H9 (cell line): Measurements from ENCODE around the gene ADI1. TPM values are rescaled to one million over a fixed set of nuclear protein-coding genes. Genes with fewer than 3 reads are reported as not detected.

Experiments
- DNase-seq: peaks from one replicate; pipeline ENCODE4 v3.0.0-alpha.2; 2017
- H2AFZ ChIP-seq: one replicate; pipeline ENCODE4 v1.6.1; 2013; ENCODE audit warnings: mild to moderate bottlenecking, low read length, control low read depth, moderate library complexity
- H2AK5ac ChIP-seq: 2 replicates; pipeline ENCODE4 v1.6.1; 2013; ENCODE audit warnings: low read length, control low read depth, mixed read lengths; ENCODE audit not compliant: insufficient read length
- H2BK120ac ChIP-seq: one replicate; pipeline ENCODE4 v1.6.1; 2013; ENCODE audit warnings: low read depth, mild to moderate bottlenecking, low read length, control low read depth, inconsistent platforms; ENCODE audit not compliant: poor library complexity, severe bottlenecking
- H2BK12ac ChIP-seq: 2 replicates; pipeline ENCODE4 v1.6.1; 2013; ENCODE audit warnings: low read length, control low read depth, mixed read lengths, low read depth; ENCODE audit not compliant: insufficient read length
- H2BK15ac ChIP-seq: 2 replicates; pipeline ENCODE4 v1.6.1; 2013; ENCODE audit warnings: low read depth, low read length, control low read depth
- H2BK20ac ChIP-seq: one replicate; pipeline ENCODE4 v1.6.1; 2013; ENCODE audit warnings: low read depth, mild to moderate bottlenecking, low read length, control low read depth, inconsistent platforms; ENCODE audit not compliant: poor library complexity, severe bottlenecking
- H2BK5ac ChIP-seq: 2 replicates; pipeline ENCODE4 v1.6.1; 2013; ENCODE audit warnings: low read length, control low read depth, mixed read lengths; ENCODE audit not compliant: insufficient read length
- H3K14ac ChIP-seq: 2 replicates; pipeline ENCODE4 v1.6.1; 2013; ENCODE audit warnings: low read length, control low read depth; ENCODE audit not compliant: insufficient read depth
- H3K18ac ChIP-seq: 2 replicates; pipeline ENCODE4 v1.6.1; 2013; ENCODE audit warnings: low read depth, mild to moderate bottlenecking, mixed read lengths, low read length, control low read depth; ENCODE audit not compliant: insufficient read length
- H3K23ac ChIP-seq: 2 replicates; pipeline ENCODE4 v1.6.1; 2013; ENCODE audit warnings: low read length, control low read depth, mixed read lengths, low read depth; ENCODE audit not compliant: insufficient read length
- H3K23me2 ChIP-seq: 2 replicates; pipeline ENCODE4 v1.6.1; 2013; ENCODE audit warnings: low read depth, mild to moderate bottlenecking, mixed read lengths, low read length, control low read depth; ENCODE audit not compliant: insufficient read length, poor library complexity, severe bottlenecking
- H3K27ac ChIP-seq: 2 replicates; pipeline ENCODE4 v1.5.1; 2013; ENCODE audit warnings: low read length, control low read depth, mixed read lengths, low read depth; ENCODE audit not compliant: insufficient read length
- H3K27me3 ChIP-seq: 2 replicates; pipeline ENCODE4 v1.6.1; 2013; ENCODE audit warnings: low read length, control low read depth, inconsistent platforms; ENCODE audit not compliant: insufficient read depth
- H3K4ac ChIP-seq: 2 replicates; pipeline ENCODE4 v1.6.1; 2013; ENCODE audit warnings: low read depth, mild to moderate bottlenecking, control low read depth, inconsistent platforms, low read length, moderate library complexity
- H3K4me1 ChIP-seq: 2 replicates; pipeline ENCODE4 v1.6.1; 2013; ENCODE audit warnings: low read length, control low read depth, inconsistent platforms; ENCODE audit not compliant: insufficient read depth
- H3K4me2 ChIP-seq: 2 replicates; pipeline ENCODE4 v1.6.1; 2013; ENCODE audit warnings: low read length, control low read depth, mixed read lengths; ENCODE audit not compliant: insufficient read length, insufficient read depth
- H3K56ac ChIP-seq: 2 replicates; pipeline ENCODE4 v1.6.1; 2013; ENCODE audit warnings: low read depth, mild to moderate bottlenecking, mixed read lengths, low read length, control low read depth; ENCODE audit not compliant: insufficient read length
- H3K79me1 ChIP-seq: 2 replicates; pipeline ENCODE4 v1.6.1; 2013; ENCODE audit warnings: low read depth, mild to moderate bottlenecking, moderate library complexity, low read length, control low read depth, inconsistent platforms; ENCODE audit not compliant: insufficient read depth, poor library complexity, severe bottlenecking
- H3K79me2 ChIP-seq: 2 replicates; pipeline ENCODE4 v1.6.1; 2013; ENCODE audit warnings: low read length, control low read depth, inconsistent platforms; ENCODE audit not compliant: insufficient read depth
- H3K9ac ChIP-seq: 2 replicates; pipeline ENCODE4 v1.6.1; 2013; ENCODE audit warnings: low read length, control low read depth, mixed read lengths; ENCODE audit not compliant: insufficient read length; ENCODE audit errors: extremely low read depth
- H3K9me3 ChIP-seq: one replicate; pipeline ENCODE4 v1.6.1; 2013; ENCODE audit warnings: low read depth, low read length, inconsistent platforms; ENCODE audit not compliant: control insufficient read depth
- H3T11ph ChIP-seq: one replicate; pipeline ENCODE4 v1.6.1; 2013; ENCODE audit warnings: mild to moderate bottlenecking, low read length, control low read depth, inconsistent platforms
- H4K20me1 ChIP-seq: one replicate; pipeline ENCODE4 v1.6.1; 2013; ENCODE audit not compliant: control insufficient read depth, insufficient read length, insufficient read depth
- H4K5ac ChIP-seq: 2 replicates; pipeline ENCODE4 v1.6.1; 2013; ENCODE audit warnings: low read depth, mild to moderate bottlenecking, mixed read lengths, low read length, control low read depth; ENCODE audit not compliant: insufficient read length
- H4K8ac ChIP-seq: replicated peaks from 2 replicates; pipeline ENCODE4 v1.6.1; 2013; ENCODE audit warnings: low read length, control low read depth, mixed read lengths, low read depth; ENCODE audit not compliant: insufficient read length
- H4K91ac ChIP-seq: 2 replicates; pipeline ENCODE4 v1.6.1; 2013; ENCODE audit warnings: low read depth, mild to moderate bottlenecking, moderate library complexity, mixed read lengths, low read length, control low read depth; ENCODE audit not compliant: insufficient read length
- H3K27ac Mint-ChIP-seq, 3 experiments: 2 replicates in 2 of 3; 3 replicates in 1 of 3; pipeline ENCODE4 v1.8.0; 2020 to 2021; ENCODE audit warnings: mixed read lengths in 3 of 3, mild to moderate bottlenecking in 1 of 3, moderate library complexity in 1 of 3
- H3K27me3 Mint-ChIP-seq: 2 replicates; pipeline ENCODE4 v1.8.0; 2021; ENCODE audit warnings: low read depth, mild to moderate bottlenecking, moderate library complexity, mixed read lengths
- H3K36me3 Mint-ChIP-seq, 3 experiments: 2 replicates in 2 of 3; 3 replicates in 1 of 3; pipeline ENCODE4 v1.8.0; 2020 to 2021; ENCODE audit warnings: low read depth in 3 of 3, mixed read lengths in 3 of 3; ENCODE audit not compliant: insufficient read depth in 1 of 3
- H3K4me1 Mint-ChIP-seq, 2 experiments: 2 replicates each; pipeline ENCODE4 v1.8.0; 2020; ENCODE audit warnings: mixed read lengths in 2 of 2
- H3K4me3 Mint-ChIP-seq, 2 experiments: 2 replicates in 1 of 2; 3 replicates in 1 of 2; pipeline ENCODE4 v1.8.0; 2020 to 2021; ENCODE audit warnings: mild to moderate bottlenecking in 2 of 2, mixed read lengths in 2 of 2, moderate library complexity in 1 of 2
- H3K9me3 Mint-ChIP-seq, 2 experiments: 2 replicates in 1 of 2; 3 replicates in 1 of 2; pipeline ENCODE4 v1.8.0; 2020; ENCODE audit warnings: mild to moderate bottlenecking in 2 of 2, mixed read lengths in 2 of 2, moderate library complexity in 1 of 2
- WGBS: extraction: QIAGEN DNeasy Blood & Tissue Kit; methylation state at CpG from one replicate; pipeline ENCODE4 v1.1.7; 2013; ENCODE audit warnings: missing lambda C conversion rate, low lambda C conversion rate, mixed read lengths; ENCODE audit not compliant: insufficient read length; ENCODE audit errors: extremely low coverage; 5-methylcytosine and 5-hydroxymethylcytosine counted together
- total RNA-seq: library from RNA; stranded (reverse); gene quantifications from 2 replicates; pipeline ENCODE4 v1.2.1, GENCODE V29; 2021
- TF ChIP-seq, protein P1 (sequence below): fragments of 200-600 bp; sonication (generic); conservative IDR thresholded peaks from 3 replicates; pipeline ENCODE4 v1.8.0; 2021; ENCODE audit warnings: antibody characterized with exemption, mild to moderate bottlenecking

ADI1 gene
- total RNA-seq, 1 experiment from 2014 or later: 23.4 TPM

DNA sequence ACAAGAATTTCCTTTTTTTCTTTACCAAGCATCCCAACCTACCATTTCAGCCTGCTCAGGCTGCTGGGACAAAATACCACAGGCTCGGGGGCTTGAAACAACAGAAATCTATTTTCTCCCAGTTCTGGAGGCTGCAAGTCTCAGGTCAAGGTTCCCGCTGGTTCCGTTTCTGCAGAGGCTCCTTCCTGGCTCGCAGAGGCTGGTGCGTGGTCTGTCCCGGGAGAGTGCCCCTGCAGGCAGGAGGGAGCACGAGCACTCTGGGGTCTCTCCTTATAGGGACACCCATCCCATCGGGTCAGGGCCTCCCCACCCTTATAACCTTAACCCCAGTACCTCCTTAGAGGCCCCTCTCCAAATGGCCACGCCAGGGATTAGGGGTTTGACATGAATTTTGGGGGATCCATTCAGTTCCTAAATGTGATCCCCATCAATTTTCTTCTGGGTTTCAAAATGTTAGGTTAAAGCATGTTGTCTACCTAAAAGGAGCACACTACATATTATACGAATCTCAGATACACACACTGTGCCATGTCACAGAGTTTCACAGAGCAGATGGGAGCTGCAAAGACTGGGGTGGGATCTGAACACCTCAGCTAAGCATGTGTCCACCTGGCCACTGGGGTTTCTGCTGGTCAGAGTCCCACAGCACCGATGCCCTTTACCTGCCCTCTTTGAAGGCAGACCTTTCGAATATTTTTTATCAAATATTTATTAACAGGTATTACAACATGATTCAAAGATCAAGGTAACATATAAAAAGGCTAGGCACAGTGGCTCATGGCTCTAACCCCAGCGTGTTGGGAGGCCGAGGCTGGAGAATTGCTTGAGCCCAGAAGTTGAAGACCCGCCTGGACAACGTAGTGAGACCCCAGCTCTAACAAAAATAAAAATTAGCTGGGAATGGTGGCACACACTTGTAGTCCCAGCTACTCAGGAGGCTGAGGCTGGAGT, 17.6 kb upstream of the ADI1 start:
- H3K36me3 Mint-ChIP-seq: peaks cover 6 to 23% (median 21%) of the 10 kb centered on the region in 3 experiments; a peak in 6 of 7 replicates
- peak overlapping the region in 1 of 2 experiments; percentile 24; a peak in 1 of 5 replicates for H3K4me3 Mint-ChIP-seq
- H3K79me2 ChIP-seq: no peaks in the 10 kb centered on the region
- WGBS: no CpG with 5 or more reads among the region's 16 CpGs
- H4K8ac ChIP-seq: no peak overlapping the region
- no peak overlapping the region for H2BK20ac ChIP-seq
- H2AFZ ChIP-seq: no peak overlapping the region
- TF ChIP-seq, protein P1, sequence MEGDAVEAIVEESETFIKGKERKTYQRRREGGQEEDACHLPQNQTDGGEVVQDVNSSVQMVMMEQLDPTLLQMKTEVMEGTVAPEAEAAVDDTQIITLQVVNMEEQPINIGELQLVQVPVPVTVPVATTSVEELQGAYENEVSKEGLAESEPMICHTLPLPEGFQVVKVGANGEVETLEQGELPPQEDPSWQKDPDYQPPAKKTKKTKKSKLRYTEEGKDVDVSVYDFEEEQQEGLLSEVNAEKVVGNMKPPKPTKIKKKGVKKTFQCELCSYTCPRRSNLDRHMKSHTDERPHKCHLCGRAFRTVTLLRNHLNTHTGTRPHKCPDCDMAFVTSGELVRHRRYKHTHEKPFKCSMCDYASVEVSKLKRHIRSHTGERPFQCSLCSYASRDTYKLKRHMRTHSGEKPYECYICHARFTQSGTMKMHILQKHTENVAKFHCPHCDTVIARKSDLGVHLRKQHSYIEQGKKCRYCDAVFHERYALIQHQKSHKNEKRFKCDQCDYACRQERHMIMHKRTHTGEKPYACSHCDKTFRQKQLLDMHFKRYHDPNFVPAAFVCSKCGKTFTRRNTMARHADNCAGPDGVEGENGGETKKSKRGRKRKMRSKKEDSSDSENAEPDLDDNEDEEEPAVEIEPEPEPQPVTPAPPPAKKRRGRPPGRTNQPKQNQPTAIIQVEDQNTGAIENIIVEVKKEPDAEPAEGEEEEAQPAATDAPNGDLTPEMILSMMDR: peak; percentile 66
- H3K79me1 ChIP-seq: no peaks in the 10 kb centered on the region
- H3T11ph ChIP-seq: no peak overlapping the region
- no peak overlapping the region for H3K27ac ChIP-seq
- no peak overlapping the region for H2AK5ac ChIP-seq
- H3K27me3 Mint-ChIP-seq: no peaks in the 10 kb centered on the region
- peak; percentile 77 for DNase-seq
- no peak overlapping the region for H3K4me2 ChIP-seq
- H3K4me1 Mint-ChIP-seq: peaks cover 12 to 19% of the 10 kb centered on the region in 2 experiments
- H3K23me2 ChIP-seq: no peaks in the 10 kb centered on the region
- H3K9ac ChIP-seq: no peak overlapping the region
- H3K9me3 ChIP-seq: no peaks in the 10 kb centered on the region
- H3K9me3 Mint-ChIP-seq: no peaks in the 10 kb centered on the region
- H4K91ac ChIP-seq: no peak overlapping the region
- H4K20me1 ChIP-seq: no peaks in the 10 kb centered on the region
- no peak overlapping the region for H3K56ac ChIP-seq
- H3K27ac Mint-ChIP-seq: peak overlapping the region; percentile 12 to 75 (median 63); a peak in 5 of 7 replicates
- H2BK15ac ChIP-seq: no peak overlapping the region
- no peak overlapping the region for H3K23ac ChIP-seq
- no peaks in the 10 kb centered on the region; the same call in 1 of the 2 replicates for H3K4me1 ChIP-seq
- H3K27me3 ChIP-seq: no peaks in the 10 kb centered on the region
- no peak overlapping the region for H2BK12ac ChIP-seq
- no peak overlapping the region for H3K4ac ChIP-seq
- H3K18ac ChIP-seq: no peak overlapping the region
- H3K14ac ChIP-seq: no peak overlapping the region
- no peak overlapping the region for H4K5ac ChIP-seq
- H2BK5ac ChIP-seq: no peak overlapping the region
- no peak overlapping the region for H2BK120ac ChIP-seq
